GM19193 (cell line): ENCODE results near the gene DNAH10.

ENCODE experiments used
- POLR2A ChIP-seq: IDR thresholded peaks from 4 replicates; pipeline ENCODE4 v1.6.1; 2011; ENCODE audit not compliant: insufficient read depth, insufficient read length; ENCODE audit errors: extremely low read depth

The DNAH10 gene

DNA sequence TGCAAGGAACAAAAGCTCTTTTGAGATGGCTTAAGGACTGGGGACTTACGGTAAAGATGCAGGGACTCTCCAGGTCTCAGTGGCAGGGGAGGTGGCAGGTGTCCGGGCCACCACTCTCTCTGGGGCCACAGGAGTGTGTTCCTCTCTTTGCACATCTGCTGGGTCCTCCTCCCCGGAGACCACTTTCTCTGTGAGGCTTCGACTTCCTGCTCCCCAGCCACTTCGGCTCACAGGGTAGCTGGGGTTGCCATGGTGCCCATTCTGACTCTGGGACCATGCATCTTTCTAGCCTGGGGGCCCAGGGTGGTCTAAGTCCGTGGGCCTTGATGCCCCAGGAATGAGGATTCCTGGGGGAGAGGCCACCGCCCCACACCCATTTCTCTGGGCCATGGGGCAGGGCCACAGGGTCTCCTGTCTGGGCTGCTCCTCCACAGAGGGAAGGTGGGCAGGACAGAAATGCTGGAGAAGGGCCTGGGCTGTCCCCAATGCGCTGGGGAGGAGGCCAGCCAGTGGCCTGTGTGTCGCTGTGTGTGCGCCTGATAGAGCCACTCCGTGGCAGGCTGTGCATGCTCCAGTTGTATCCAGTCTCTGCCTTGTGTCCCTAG is 172.0 kb downstream of the DNAH10 start:
- no peak for TF ChIP-seq POLR2A

DNA sequence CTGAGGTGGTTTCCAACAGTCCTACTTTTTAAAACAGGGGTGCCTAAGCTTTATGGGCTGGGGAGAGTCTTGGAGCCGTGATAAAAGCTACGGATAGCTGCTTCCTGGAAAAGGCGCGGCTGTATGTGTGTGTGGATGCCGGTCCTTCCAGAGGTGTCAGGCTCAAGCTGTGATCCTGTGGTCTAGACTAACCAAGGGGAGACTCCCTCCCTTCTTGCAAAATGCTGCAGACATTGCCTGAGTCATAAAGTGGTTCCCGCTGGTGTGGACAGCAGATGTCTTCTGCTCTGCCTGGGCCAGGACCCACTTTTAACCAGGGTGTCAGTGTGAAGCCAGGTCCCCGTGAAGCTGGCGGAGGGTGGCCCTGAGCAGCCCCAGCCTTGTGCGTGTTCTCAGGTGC is 172.7 kb downstream of the DNAH10 start:
- no peak for TF ChIP-seq POLR2A

DNA sequence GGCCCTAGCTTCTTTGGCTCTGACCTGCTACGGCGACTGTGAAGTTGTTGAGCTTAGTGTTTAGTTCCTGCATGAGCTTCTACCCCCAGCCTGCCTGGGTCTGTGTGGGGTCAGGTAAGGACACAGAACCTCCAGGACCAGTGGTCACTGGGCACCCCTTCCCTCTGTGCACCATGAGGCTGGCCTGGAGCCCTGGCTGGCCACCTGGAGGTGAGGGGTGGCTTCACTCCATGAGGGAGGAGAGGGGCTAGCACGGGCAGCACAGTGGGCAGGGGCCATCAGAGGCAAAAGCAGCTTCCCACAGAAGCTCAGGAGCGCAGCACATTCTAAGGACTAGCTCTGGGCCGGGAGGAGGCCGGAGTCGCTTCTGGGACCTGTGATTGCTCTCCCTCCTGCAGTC is 173.9 kb downstream of the DNAH10 start:
- no peak for TF ChIP-seq POLR2A

DNA sequence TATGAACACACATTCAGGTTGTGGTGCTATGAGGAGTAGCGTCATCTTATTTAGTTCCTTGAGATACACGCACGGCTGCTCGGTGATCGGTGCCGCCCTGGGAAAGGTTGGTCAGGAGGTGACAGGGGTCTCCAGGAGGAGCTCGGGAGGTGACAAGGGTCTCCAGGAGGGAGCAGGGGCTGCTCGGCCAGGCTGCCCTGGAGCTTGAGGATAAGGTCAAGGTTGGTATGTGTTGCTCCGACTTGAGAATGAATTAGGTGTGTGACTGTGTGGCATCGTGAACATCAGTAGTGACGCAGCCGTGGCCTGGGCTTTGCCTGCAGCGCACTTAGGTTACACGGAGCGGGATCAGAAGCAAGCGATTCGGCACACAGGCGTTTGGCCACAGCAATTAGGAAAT is 174.4 kb downstream of the DNAH10 start:
- no peak for TF ChIP-seq POLR2A

DNA sequence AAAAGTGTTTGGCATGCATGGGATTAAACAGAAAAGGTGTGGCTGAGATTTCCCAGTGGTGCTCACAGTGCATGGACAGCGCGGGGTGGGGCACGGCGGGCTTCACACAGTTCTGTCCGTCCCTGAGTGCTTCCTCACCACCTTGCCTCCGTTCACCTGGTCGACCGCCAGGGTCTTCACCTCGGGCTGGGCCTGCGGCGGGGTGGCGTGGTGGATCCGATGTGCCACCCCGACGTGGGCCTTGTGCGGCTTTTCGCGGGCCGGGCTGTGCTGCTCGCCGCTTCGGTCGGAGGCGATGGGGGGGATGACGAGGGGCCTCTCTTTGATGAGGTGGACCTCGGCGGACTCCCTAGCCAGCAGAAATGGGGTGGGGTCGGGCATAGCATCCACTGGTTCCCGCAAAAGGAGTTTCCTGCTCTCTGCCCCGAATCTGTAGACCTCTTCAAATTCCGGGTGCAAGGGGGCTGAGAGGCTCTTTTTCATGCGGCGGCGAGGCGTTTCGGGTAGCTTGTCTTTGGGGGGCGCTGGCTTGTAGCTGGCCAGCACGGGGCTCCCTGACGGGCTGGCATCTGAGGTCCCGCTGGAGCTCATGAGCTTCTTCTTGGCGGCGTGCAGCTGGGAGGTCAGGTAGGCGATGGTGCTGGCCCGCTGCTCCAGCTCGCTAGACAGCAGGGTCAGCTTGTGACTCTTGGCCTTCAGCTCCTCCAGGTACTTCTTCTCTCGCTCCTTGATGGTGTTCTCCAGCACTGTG is 175.0 kb downstream of the DNAH10 start:
- no peak for TF ChIP-seq POLR2A

DNA sequence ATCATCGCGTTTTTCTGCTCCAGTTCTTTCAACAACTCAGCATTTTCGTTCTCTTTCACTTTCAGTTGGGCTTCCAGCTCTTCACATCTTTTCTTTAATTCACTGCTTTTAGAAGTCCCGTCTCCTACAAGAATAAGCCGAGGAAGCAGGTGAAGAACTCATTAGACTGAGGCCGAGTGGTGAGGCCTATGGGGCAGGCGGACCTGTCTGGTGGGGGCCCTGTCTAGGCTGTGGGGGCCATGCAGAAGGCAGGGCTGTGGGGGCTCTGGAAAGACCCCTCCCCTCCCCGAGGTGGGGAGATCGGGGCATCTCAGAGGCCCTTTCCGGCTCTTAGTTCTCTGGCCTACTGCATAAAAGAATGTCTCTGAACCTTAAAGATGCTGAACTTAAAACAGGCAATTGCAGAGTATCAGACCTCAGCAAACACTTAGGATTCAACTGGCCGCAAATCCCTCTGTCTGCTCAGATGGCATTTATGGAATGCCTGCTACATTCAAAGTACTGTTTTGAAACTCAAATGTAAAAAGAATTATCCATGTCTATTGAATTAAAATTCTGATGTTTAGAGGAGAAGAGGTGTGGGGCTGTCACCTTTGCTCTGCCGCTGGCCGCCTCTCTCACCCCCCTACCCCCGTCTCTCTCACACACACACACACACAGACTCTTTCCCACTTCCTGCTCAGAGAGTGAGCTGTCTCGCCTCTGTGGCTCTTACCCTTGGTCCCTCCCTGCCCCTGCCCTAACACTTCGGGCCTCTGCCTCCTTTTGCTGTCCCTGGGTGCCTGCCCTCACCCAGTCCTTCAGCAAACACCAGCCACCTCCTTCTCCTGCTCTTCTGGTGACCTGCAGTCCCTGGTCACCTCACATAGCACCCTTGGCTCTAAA is 175.8 kb downstream of the DNAH10 start:
- no peak for TF ChIP-seq POLR2A

DNA sequence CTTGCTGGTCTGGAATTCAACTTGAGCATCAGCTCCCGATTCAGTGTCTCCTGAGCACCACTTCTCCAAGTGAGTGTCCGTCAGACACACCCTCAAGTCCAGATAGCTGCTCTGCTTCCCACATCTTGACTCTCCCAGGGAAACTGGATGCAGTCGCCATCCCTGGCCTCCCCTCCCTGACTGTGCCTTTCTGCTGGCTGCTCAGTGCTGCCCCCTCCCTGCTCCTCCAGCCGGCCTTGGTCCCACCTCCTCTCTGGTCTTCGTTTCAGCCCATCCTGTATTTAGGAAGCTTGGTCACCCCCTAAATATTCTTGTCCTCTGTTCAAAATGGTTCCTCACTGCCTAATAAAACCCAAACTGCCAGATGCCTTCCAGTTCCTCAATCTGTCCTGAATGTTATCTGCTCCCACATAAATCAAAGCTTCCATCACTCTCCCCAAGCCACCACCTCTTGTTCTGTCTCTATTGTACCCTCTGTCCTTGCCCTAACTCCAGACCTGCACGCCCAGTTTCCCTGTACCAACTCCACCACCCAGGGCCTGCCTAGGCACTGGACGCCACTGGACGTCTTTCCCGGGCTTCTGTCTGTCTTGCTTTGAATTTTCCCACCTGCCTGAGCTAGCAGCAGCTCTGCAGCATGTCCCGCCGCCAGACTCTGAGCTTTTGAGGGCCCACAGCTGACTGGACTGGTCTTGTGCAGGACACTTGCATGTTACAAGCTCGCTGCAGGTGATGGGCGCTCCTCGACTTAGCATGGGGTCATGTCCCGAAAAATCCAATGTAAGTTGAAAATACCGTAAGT is 176.8 kb downstream of the DNAH10 start:
- no peak for TF ChIP-seq POLR2A

DNA sequence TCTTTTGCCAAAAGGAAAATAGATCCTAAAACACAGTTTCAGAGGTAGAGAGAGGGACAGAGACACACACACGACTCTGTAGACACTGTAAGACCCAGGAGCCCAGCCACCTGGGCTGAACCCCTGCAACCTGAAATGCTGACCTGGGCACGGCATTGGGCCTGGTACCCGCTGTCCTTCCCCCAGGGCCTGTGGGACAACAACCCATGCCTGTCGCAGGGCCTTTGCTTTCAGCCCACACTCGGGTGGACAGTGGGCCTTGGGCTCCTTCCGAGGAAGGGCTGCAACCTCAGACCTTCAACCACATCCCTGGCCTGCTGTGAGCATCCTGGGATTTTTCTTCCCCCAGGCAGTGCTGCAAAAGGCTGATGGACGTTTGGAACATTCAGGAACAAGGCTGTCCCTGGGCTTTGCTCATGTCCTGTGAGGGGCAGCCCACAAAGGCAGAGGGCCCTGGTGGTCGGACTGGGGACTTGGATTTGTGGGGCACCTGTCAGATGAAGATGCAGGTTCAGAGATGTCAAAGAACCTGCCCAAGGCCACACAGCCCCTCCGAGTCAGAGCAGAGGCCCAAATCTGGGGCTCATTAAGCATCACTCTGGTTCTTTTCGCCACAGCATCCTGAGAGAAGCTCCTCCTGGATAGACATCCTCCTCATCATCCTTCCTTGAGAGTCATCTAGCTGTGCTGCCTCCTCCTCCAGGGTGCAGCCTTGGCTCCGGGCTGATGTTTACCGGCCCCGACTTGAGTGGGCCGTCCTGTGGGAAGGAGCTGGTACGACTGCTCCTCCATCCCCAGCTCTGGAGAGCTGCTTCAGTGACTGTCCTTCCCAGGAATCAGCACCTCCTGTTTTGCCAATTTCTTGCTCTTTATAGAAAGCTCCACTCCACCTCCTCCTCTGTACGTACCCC is 177.9 kb downstream of the DNAH10 start:
- TF ChIP-seq POLR2A: no peak

DNA sequence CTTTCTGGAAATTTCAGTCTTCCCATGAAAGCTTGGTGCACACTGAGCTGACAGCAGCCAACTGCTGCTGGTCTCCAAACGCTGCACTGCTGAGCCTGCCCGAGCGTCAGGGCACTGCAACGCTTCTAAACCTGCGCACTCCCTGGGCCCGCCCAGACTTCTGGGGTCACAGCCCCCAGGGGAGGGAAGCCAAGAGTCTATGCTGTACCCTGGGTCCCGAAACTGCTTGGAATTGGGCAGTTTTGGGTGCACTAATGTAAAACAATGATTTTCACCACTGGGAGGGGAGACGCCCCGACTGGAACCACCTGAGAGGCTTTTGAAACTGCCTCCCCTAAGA is 178.5 kb downstream of the DNAH10 start:
- no peak for TF ChIP-seq POLR2A

DNA sequence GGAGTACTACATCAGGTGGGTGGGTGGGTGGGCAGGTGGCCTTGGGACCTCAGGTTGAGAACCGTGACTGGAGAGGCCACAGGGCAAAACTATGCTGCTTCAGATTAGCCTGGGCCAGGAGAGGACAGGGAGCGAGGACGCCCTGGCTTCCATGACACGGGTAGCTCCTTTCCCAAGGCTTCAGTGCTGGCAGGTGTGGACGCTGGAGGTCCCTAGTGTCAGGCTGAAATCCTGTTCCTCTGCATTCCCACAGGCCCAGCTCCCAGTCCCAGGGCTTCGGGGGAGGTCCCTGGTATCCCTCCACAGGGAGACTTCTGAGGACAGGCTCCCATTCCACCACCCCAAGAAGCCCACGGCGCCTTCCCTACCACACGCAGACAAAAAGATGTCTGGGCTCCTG is 178.9 kb downstream of the DNAH10 start:
- TF ChIP-seq POLR2A: no peak

DNA sequence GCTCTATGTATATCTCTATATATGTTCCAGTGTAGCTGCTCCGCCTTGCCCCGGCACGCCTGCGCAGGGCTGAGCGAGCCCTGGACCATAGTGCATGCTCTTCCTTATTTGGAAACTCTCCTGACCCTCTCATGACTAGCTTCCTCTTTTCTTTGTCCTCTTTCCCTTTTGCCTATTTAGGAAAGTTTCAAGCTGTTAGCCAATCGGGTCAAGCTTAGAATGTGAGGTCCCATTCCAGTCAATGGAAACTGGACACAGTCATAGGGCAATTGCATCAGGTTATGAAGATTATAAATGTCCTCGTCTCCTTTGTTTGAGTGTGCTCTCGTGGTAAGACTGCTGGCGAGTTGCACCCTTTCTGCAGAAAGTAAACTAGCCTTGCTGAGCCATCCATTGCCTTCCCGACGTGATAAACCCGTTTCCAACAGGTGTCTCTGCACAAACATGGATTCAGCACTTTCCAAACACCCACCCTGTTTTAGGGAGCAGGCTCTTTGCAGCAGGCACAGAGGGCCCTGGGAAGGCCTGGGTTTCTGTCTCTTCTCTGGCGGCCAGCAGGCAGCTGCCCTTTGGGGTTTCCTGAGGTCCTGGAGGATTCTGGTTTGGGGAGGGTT is 179.6 kb downstream of the DNAH10 start:
- no peak for TF ChIP-seq POLR2A

DNA sequence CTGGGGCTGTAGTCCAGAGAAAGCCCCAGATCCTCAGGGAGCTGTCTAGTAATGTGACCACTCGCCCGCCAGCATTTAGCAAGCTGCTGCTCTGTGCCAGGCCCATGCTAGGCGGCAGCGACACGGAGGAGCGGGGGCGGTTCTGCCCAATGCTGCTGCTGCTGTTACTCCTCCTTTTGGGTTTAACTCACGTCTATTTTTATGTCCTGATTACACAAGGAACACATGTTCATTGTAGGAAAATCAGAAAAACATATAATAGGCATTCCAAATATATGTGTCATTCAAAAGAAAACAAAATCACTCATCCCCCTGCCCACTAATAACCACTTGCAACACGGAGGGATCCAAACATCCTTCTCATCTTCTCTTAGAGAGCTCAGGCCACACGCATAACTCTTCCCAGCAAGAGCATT is 180.1 kb downstream of the DNAH10 start:
- no peak for TF ChIP-seq POLR2A

DNA sequence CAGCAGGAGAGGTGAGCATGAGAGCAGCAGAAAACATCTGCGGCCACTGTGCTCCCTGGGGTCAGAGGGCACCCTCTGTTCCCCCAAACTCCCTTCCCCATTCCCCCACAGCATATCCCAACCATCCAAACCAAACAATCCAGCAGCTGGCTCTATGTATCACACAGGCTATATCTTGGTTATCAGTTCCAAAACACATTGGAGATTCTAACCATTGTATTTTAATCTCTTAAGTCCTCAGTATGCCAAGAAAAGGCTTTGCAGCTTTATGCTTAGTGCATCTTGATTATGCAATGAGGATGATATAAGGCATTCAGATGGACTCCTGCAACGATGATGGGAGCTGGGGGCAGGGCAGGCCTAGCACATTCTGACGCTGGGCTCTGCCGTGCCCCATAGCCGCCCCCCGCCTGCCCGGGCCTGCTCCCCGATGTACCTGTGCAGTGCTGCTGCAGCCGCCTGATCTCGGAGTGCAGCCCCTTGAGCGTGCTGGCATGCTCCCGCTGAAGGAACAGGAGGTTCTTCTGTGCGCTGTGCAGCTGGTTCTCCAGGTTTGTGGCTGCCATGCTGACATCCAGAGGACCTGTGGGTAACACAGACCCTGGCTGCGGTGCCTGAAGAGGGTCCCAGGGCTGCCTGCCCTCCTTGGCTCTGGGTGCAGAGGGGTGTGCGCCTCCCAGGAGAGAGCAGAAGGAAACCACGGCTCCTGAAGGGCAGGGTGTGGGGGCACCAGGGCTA is 181.0 kb downstream of the DNAH10 start:
- no peak for TF ChIP-seq POLR2A
